Erythroblast (primary cell): ENCODE measurements around the gene RUFY3.

Source experiments
- DNase-seq, 2 experiments: peaks; one replicate each; lab custom pipeline; 2025; lab: John Stamatoyannopoulos, UW
- GATA1 ChIP-seq: IDR thresholded peaks from 2 replicates; pipeline ENCODE4 v1.6.1; 2011; ENCODE audit warnings: low read depth, mild to moderate bottlenecking, control low read depth, low read length, moderate library complexity
- POLR2A ChIP-seq: IDR thresholded peaks from 2 replicates; pipeline ENCODE4 v1.6.1; 2011; ENCODE audit warnings: mild to moderate bottlenecking, low read length

The RUFY3 gene

DNA sequence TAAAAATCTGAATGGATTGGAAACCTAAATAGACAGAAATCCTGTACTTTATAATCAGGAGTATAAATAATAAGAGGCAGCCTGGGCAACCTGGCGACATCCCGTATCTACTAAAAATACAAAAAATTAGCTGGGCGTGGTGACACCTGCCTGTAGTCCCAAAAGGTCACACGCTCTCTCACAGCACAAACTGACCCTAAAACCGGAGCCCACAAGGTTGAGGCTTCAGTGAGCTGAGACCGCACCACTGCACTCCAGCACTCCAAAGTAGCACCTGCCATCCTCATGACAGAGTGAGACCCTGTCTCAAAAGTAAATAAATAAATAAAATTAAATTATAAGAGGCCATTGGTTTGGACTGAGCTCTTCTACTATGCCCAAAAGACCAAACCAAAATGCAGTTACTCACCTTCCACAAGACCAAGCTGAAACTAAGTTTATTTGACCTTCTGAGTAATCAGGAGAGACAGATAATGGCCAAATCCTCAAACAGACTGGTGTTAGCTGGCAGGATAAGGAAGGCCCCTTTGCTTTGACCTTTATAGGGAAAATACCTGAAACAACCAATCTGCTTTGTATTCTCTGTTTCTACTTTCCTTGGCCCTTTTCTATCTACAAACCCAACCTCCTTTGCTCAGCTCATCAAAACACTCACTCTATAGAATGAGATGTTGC lies 121.1 kb downstream of the RUFY3 start:
- TF ChIP-seq POLR2A: no peak
- no peak for TF ChIP-seq GATA1
- no peak for DNase-seq

- DNase-seq: no peak
Measured at GRCh38 chr4:70844180-70844579, 122.4 kb downstream of the RUFY3 start.

GRCh38 chr4:70849291-70849690 lies 127.5 kb downstream of the RUFY3 start:
- no peak for DNase-seq
- TF ChIP-seq GATA1 (no peak), POLR2A (no peak)

More at GRCh38 chr4:70844180-70844579, 122.4 kb downstream of the RUFY3 start:
- TF ChIP-seq POLR2A: no peak
- no peak for TF ChIP-seq GATA1

DNA sequence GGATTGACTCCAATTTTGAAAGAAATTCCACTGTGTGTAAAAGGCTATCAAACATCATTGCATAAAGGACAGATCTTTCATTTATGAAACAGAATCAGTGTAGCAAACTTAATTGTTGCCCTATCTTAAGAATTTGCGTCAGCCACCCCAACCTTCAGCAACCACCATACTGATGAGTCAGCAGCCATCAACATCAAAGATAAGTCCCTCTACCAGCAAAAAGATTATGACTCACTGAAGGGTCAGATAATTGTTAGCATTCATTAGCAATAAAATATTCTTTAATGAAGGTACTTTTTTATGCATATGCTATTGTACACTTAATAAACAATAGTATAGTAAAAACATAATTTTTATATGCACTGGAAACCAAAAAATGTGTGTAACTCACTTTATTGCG lies 133.7 kb downstream of the RUFY3 start:
- TF ChIP-seq POLR2A: no peak
- TF ChIP-seq GATA1: no peak
- DNase-seq: peak; percentile 75 to 77
